Panc1 (cell line): ENCODE measurements around the gene FITM2. TPM values are rescaled to one million over a fixed set of nuclear protein-coding genes. Genes with fewer than 3 reads are reported as not detected.

ENCODE experiments used
- ATAC-seq: fragments of 200-7000 bp; cut with Tn5 transposase; 2 replicates; pipeline ENCODE4 v1.9.1; 2020; ENCODE audit warnings: mild to moderate bottlenecking, moderate library complexity
- BruUV-seq: library from RNA; stranded (reverse); fragments of 400-500 nt; replicated peaks from 2 replicates; lab custom pipeline; 2021; lab: Mats Ljungman, UMichigan
- CTCF ChIA-PET: fragments of 300-600 bp; sonication (Branson Sonifier 250); formaldehyde crosslinking; loops from one replicate; lab custom pipeline; 2022; ENCODE audit warnings: antibody characterized with exemption; lab: Charles Lee
- POLR2A ChIA-PET: fragments of 300-600 bp; sonication (Branson Sonifier 250); formaldehyde crosslinking; loops from one replicate; lab custom pipeline; 2022; ENCODE audit warnings: antibody characterized with exemption; lab: Charles Lee
- DNase-seq: peaks from one replicate; pipeline ENCODE4 v3.0.0-alpha.2; 2010; ENCODE audit warnings: low read depth, low spot score
- H3K27ac ChIP-seq: 2 replicates; pipeline ENCODE4 v1.5.1; 2011; ENCODE audit warnings: mild to moderate bottlenecking, low read length, inconsistent platforms
- H3K27me3 ChIP-seq: fragments of 200-500 bp; sonication (Bioruptor generic); 2 replicates; pipeline ENCODE4 v1.6.0; 2014; ENCODE audit warnings: low read length, inconsistent platforms; ENCODE audit not compliant: control insufficient read depth, insufficient read depth
- H3K36me3 ChIP-seq: fragments of 200-500 bp; sonication (Bioruptor generic); 2 replicates; pipeline ENCODE4 v1.5.1; 2014; ENCODE audit warnings: inconsistent platforms, mild to moderate bottlenecking, low read length, moderate library complexity; ENCODE audit not compliant: control insufficient read depth, insufficient read depth
- H3K4me1 ChIP-seq: 2 replicates; pipeline ENCODE4 v1.5.1; 2011; ENCODE audit warnings: inconsistent platforms, mild to moderate bottlenecking, low read length, moderate library complexity; ENCODE audit not compliant: control insufficient read depth, insufficient read depth
- H3K4me3 ChIP-seq, 2 experiments: 2 replicates each; pipeline ENCODE4 v1.5.1; 2011 to 2012; ENCODE audit warnings: low read depth in 2 of 2, low read length in 2 of 2, mild to moderate bottlenecking in 2 of 2, inconsistent platforms in 1 of 2, moderate library complexity in 1 of 2
- H3K9me3 ChIP-seq: fragments of 200-500 bp; sonication (Bioruptor generic); 2 replicates; pipeline ENCODE4 v1.5.1; 2014; ENCODE audit warnings: low read depth, mild to moderate bottlenecking, inconsistent platforms, low read length, moderate library complexity; ENCODE audit not compliant: control insufficient read depth, insufficient read depth
- POLR2AphosphoS5 ChIP-seq: IDR thresholded peaks from 2 replicates; pipeline ENCODE4 v1.6.1; 2012; ENCODE audit warnings: mild to moderate bottlenecking, low read depth, low read length, moderate library complexity
- REST ChIP-seq, 2 experiments: IDR thresholded peaks; 2 replicates each; pipeline ENCODE4 v1.6.1; 2011 to 2012; ENCODE audit warnings: low read depth in 2 of 2, control low read depth in 1 of 2, low read length in 1 of 2, mild to moderate bottlenecking in 1 of 2, moderate library complexity in 1 of 2; ENCODE audit not compliant: insufficient read depth in 1 of 2
- SIN3A ChIP-seq: IDR thresholded peaks from 2 replicates; pipeline ENCODE4 v1.6.1; 2012; ENCODE audit warnings: low read depth, mild to moderate bottlenecking, low read length, moderate library complexity, borderline replicate concordance; ENCODE audit not compliant: insufficient read depth
- TCF7L2 ChIP-seq: IDR thresholded peaks from 2 replicates; pipeline ENCODE4 v1.6.1; 2011; ENCODE audit warnings: mild to moderate bottlenecking, low read depth, low read length, inconsistent platforms
- in situ Hi-C: cut with HindIII; loops from 2 replicates; pipeline ENCODE4 v1.10.0; 2016; ENCODE audit warnings: low sequenced_read_pairs, low pct_unique_long_range_greater_than_20kb
- intact Hi-C: fragments of 100-400 bp; cut with micrococcal nuclease; formaldehyde crosslinking; loops from one replicate; pipeline ENCODE4 v1.10.0; 2022; ENCODE audit not compliant: unreplicated experiment
- total RNA-seq: library from RNA; stranded (reverse); gene quantifications from one replicate; pipeline ENCODE4 v1.2.1, GENCODE V29; 2021; ENCODE audit not compliant: unreplicated experiment
- TF ChIP-seq, protein P1 (sequence below): fragments of 450-650 bp; IDR thresholded peaks from 2 replicates; pipeline ENCODE4 v1.5.1; 2017; ENCODE audit warnings: mild to moderate bottlenecking

Gene FITM2
- total RNA-seq, 1 experiment from 2014 or later: 10.5 TPM

- Histone ChIP-seq H3K27ac (no peak overlapping the region), H3K36me3 (no peaks in the 10 kb centered on the region), H3K27me3 (no peaks in the 10 kb centered on the region), H3K4me3 (no peak overlapping the region), H3K4me1 (peaks cover 3% of the 10 kb centered on the region; the same call in 1 of the 2 replicates), H3K9me3 (no peaks in the 10 kb centered on the region)
- in situ Hi-C loops (no loop called here), intact Hi-C loops (loop anchor here (10.0 kb wide), 1 partner anchor 150 kb away; no protein-coding TSS in a partner anchor)
- DNase-seq: no peak
- ChIA-PET CTCF (interaction anchor here (0.7 to 1.6 kb wide), 3 partner anchors 60 to 146 kb away, joined by 3 to 5 read pairs (median 5); no protein-coding TSS in a partner anchor), POLR2A (interaction anchor here (0.7 kb wide), 1 partner anchor 60 kb away, joined by 7 read pairs; no protein-coding TSS in a partner anchor)
- TF ChIP-seq SIN3A (no peak), POLR2AphosphoS5 (no peak), REST (IDR thresholded peaks at IDR 0.05; ENCODE audit: insufficient read depth in 1 of 2, low read depth in 2 of 2, low read length in 1 of 2) (no peak), TCF7L2 (no peak)
- TF ChIP-seq, protein P1, sequence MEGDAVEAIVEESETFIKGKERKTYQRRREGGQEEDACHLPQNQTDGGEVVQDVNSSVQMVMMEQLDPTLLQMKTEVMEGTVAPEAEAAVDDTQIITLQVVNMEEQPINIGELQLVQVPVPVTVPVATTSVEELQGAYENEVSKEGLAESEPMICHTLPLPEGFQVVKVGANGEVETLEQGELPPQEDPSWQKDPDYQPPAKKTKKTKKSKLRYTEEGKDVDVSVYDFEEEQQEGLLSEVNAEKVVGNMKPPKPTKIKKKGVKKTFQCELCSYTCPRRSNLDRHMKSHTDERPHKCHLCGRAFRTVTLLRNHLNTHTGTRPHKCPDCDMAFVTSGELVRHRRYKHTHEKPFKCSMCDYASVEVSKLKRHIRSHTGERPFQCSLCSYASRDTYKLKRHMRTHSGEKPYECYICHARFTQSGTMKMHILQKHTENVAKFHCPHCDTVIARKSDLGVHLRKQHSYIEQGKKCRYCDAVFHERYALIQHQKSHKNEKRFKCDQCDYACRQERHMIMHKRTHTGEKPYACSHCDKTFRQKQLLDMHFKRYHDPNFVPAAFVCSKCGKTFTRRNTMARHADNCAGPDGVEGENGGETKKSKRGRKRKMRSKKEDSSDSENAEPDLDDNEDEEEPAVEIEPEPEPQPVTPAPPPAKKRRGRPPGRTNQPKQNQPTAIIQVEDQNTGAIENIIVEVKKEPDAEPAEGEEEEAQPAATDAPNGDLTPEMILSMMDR: no peak
- no peak for ATAC-seq
- BruUV-seq: no TSS peak
These were observed 3.9 kb upstream of the FITM2 start for GRCh38 chr20:44314870-44315269.

DNA sequence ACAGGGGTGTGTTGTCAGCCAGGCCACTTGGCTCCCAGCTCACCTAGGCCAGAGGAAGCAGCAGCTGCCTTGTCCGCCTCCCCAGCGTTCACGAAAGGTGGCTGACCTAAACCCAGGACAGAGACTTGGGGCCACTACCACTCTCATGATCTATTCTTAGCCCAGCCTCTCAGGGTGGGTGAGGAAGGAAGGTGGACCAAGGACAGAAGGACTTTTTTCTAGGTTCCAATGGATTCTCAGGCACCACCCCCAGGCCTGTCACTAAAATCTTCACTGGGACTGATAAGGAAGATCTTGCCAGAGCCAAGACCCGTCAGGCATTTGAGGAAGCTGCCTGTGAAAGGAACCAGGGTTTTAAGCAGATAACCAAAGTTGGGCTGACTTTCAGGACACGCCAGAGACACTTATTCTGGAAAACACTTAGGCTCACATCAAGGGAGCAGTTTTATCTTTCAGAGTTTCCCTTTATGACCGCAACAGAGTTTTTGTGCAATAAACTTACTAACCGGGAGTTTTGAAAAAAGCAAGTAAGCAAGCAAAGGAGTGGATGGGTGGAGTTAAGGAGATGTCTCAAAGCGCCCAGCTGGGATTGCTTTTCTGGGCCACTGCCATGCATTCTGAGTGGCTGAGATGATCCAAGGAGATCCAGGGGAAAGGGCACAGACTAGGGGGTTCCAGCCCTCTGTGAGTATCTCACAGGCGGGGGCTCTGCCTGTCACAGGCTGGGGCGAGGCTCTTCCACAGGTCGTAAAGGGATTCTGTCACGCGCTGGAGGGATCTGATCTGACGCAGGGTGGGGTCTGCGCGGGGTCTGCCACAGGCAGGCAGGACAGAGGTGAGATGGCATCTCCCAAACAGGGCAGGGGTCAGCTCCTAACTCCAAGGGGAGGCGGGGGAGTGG is 989 bp downstream of the FITM2 start:
- peak overlapping the region; percentile 77 for H3K27ac ChIP-seq
- no peaks in the 10 kb centered on the region for H3K27me3 ChIP-seq
- no peak for TF ChIP-seq REST (IDR thresholded peaks at IDR 0.05; ENCODE audit: insufficient read depth in 1 of 2, low read depth in 2 of 2, low read length in 1 of 2)
- no peak for TF ChIP-seq TCF7L2
- no peak for TF ChIP-seq SIN3A
- no peak for TF ChIP-seq POLR2AphosphoS5
- TF ChIP-seq, protein P1: no peak
- ATAC-seq (no peak), DNase-seq (no peak)
- POLR2A ChIA-PET: interaction anchor here (0.6 kb wide), 1 partner anchor 798 kb away, joined by 6 read pairs; no protein-coding TSS in a partner anchor
- CTCF ChIA-PET: interaction anchor here (1.1 to 3.5 kb wide), 3 partner anchors 22 to 92 kb away, joined by 4 to 25 read pairs (median 6); no protein-coding TSS in a partner anchor
- intact Hi-C loops (loop anchor here (10.0 kb wide), 1 partner anchor 155 kb away; no protein-coding TSS in a partner anchor), in situ Hi-C loops (no loop called here)
- peak overlapping the region; percentile 85 to 96 for H3K4me3 ChIP-seq
- H3K4me1 ChIP-seq: peaks cover 6% of the 10 kb centered on the region; the same call in 1 of the 2 replicates
- H3K9me3 ChIP-seq: no peaks in the 10 kb centered on the region
- TSS peak; percentile 80 for BruUV-seq
- no peaks in the 10 kb centered on the region for H3K36me3 ChIP-seq
